NT2/D1 (cell line): Measurements from ENCODE around the gene NRCAM.

Source experiments
- DNase-seq: peaks from one replicate; pipeline ENCODE4 v3.0.0-alpha.2; 2011; ENCODE audit warnings: low read depth, low spot score
- H3K27me3 ChIP-seq: 2 replicates; pipeline ENCODE4 v1.6.0; 2011; ENCODE audit warnings: mild to moderate bottlenecking; ENCODE audit not compliant: insufficient read length, insufficient read depth
- H3K36me3 ChIP-seq: 2 replicates; pipeline ENCODE4 v1.6.1; 2011; ENCODE audit warnings: mild to moderate bottlenecking, low read length, mixed read lengths; ENCODE audit not compliant: insufficient read depth, insufficient read length
- H3K4me1 ChIP-seq: 2 replicates; pipeline ENCODE4 v1.5.1; 2011; ENCODE audit not compliant: insufficient read depth, insufficient read length
- H3K4me3 ChIP-seq: 2 replicates; pipeline ENCODE4 v1.5.1; 2011; ENCODE audit warnings: low read depth; ENCODE audit not compliant: insufficient read length
- H3K9ac ChIP-seq: 2 replicates; pipeline ENCODE4 v1.6.0; 2011; ENCODE audit warnings: low read depth; ENCODE audit not compliant: insufficient read length
- H3K9me3 ChIP-seq: 2 replicates; pipeline ENCODE4 v1.5.1; 2011; ENCODE audit warnings: mild to moderate bottlenecking, low read length; ENCODE audit not compliant: insufficient read depth
- SUZ12 ChIP-seq: IDR thresholded peaks from 2 replicates; pipeline ENCODE4 v1.6.1; 2011; ENCODE audit not compliant: insufficient read length, insufficient read depth; ENCODE audit errors: extremely low read depth
- YY1 ChIP-seq: IDR thresholded peaks from 2 replicates; pipeline ENCODE4 v1.6.1; 2011; ENCODE audit not compliant: insufficient read length, insufficient read depth
- ZNF274 ChIP-seq: IDR thresholded peaks from 2 replicates; pipeline ENCODE4 v1.6.1; 2011; ENCODE audit warnings: mild to moderate bottlenecking, low read depth, low read length

The NRCAM gene

DNA sequence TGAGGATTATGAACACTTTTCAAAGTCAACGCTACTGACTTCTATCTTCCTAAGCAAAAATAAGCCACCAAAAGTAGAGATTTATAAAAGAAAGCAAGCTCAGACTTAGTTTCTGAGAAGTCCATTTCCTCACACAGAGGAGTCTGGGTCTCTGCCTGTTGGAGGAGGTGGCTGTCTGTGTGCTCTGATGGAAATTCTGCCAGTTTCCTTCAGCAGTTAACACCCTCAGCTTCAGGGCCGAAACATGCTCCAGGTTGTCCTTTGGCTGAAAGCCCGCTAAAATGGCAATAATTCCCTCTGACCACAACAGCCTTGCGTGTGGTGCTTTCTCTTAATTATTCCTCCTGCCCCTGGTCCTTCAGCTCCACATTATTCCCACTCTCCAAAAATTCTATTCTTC is 198.3 kb downstream of the NRCAM start:
- H3K4me1 ChIP-seq: no peaks in the 10 kb centered on the region
- no peaks in the 10 kb centered on the region for H3K36me3 ChIP-seq
- DNase-seq: no peak
- no peak for TF ChIP-seq ZNF274
- TF ChIP-seq YY1: no peak
- TF ChIP-seq SUZ12: no peak
- H3K9me3 ChIP-seq: peaks cover 10% of the 10 kb centered on the region; the same call in 1 of the 2 replicates
- H3K9ac ChIP-seq: no peak overlapping the region
- no peaks in the 10 kb centered on the region for H3K27me3 ChIP-seq
- no peak overlapping the region for H3K4me3 ChIP-seq

DNA sequence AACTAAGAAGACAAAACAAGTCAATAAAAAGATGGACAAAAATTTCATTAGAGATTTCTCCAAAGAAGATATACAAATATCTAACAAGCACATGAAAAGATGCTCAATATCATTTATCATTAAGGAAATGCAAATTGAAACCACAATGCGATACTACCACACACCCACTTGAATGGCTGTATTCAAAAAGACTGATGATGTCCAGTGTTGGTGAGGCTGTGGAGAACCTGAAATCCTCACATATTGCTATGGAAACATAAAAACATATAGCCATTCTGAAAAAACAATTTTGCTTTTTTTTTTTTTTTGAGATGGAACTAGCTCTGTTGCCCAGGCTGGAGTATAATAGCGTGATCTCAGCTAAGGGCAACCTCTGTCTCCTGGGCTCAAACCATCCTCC is 202.0 kb downstream of the NRCAM start:
- Histone ChIP-seq H3K36me3 (no peaks in the 10 kb centered on the region), H3K4me3 (no peak overlapping the region), H3K9me3 (peaks cover 10% of the 10 kb centered on the region; the same call in 1 of the 2 replicates), H3K27me3 (no peaks in the 10 kb centered on the region), H3K4me1 (no peaks in the 10 kb centered on the region), H3K9ac (no peak overlapping the region)
- no peak for DNase-seq
- TF ChIP-seq ZNF274 (no peak), YY1 (no peak), SUZ12 (no peak)

DNA sequence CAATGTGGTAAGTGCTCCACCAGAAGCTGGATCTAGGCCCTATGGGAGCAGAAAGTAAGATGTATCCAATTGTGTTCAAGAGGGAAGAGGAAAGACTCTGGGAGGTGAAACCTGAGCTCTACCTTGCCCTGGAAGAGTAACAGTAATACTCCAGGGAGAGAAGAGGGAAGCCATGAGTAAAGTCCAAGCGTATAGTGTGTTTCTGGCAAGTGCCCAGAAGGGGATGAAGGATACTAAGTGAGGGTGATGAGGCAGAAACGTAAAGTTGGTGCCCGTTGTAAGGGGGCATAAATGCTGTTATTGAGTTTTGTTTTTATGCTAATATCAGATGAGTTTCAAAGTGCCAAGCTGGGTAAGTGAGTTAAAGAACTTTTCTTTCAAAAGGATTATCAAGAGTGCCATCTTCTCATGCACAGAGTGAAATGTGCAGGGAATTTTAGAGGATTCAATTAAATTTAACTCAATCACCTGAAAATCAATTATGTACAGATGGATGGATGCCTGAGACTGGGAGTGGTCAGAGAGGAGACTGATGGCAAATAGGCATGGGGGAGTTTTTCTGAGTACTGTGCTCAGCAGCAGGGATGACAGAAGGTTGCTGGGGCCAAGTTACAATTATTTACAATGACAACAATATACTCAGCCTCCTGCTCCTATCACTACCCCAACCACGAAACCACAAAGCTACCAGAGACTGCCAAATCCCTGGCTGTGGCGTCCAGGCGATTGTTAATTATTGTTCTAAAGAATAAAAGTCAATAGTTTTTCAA is 202.8 kb downstream of the NRCAM start:
- Histone ChIP-seq H3K27me3 (no peaks in the 10 kb centered on the region), H3K4me3 (no peak overlapping the region), H3K9me3 (peaks cover 10% of the 10 kb centered on the region; the same call in 1 of the 2 replicates), H3K36me3 (no peaks in the 10 kb centered on the region), H3K9ac (no peak overlapping the region), H3K4me1 (no peaks in the 10 kb centered on the region)
- TF ChIP-seq YY1 (no peak), SUZ12 (no peak), ZNF274 (no peak)
- DNase-seq: no peak

DNA sequence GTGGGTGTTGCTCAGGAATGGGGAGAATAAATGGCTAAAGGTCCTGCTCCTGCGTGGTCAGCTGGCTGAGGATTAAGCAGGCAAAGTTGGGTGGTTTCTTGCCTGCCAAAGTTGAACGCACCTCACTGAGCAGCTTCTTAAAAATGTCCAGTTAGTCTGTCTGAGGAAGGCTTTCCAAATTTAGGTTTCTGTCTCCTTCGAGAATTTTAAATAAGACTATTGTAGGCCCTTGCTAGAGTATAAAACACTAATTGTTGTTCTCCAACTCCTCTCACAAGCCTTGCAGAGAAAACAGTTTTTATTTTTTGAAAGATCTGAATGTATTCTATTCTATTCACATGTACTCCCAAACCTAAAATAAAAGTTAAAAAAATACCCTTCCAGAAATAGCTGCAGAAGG is 204.1 kb downstream of the NRCAM start:
- H3K4me1 ChIP-seq: no peaks in the 10 kb centered on the region
- DNase-seq: no peak
- peaks cover 10% of the 10 kb centered on the region; the same call in 1 of the 2 replicates for H3K9me3 ChIP-seq

DNA sequence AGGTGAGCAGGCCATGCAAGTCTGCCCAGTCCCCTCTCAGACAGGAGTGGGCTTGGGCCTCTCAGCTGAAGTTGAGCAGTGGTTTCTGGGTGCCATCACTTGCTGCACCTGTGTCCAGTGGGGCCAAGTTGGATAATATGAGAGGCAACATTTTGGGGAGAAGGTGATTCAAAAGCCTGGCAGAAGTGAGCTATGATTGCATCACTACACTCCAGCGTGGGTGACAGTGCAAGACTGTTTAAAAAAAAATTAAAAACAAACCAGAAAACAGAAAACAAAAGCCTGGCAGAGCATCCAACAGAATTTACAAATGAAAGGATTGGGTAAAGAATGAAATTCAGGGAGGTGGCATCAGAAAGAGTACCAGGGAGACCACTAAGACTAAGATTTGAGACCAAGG is 204.5 kb downstream of the NRCAM start:
- Histone ChIP-seq H3K27me3 (no peaks in the 10 kb centered on the region), H3K9me3 (peaks cover 10% of the 10 kb centered on the region; the same call in 1 of the 2 replicates), H3K36me3 (no peaks in the 10 kb centered on the region), H3K4me1 (no peaks in the 10 kb centered on the region), H3K9ac (no peak overlapping the region), H3K4me3 (no peak overlapping the region)
- DNase-seq: no peak
- TF ChIP-seq SUZ12: no peak

More for the DNA sequence above, 204.1 kb downstream of the NRCAM start:
- Histone ChIP-seq H3K9ac (no peak overlapping the region), H3K27me3 (no peaks in the 10 kb centered on the region), H3K4me3 (no peak overlapping the region), H3K36me3 (no peaks in the 10 kb centered on the region)
- TF ChIP-seq ZNF274 (no peak), YY1 (no peak), SUZ12 (no peak)

DNA sequence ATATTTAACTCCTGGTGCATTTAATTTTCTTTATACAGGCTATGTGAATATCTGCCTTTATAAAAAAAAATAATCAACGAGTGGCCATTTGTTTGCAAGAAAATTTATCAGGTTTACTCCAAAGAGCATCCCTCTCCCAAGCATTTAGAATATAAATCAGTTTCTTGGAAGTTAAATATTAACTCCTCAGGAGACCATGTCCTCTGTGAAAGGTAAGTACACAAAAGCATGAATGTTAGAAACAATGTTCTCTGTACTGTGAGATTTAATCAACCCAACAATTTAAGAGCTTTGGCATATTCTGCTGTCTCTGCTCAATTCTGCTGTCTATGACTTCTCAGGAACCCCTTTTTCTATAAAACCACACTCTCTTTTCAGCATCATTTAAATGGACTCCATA is 206.8 kb downstream of the NRCAM start:
- Histone ChIP-seq H3K27me3 (no peaks in the 10 kb centered on the region), H3K4me1 (no peaks in the 10 kb centered on the region), H3K4me3 (no peak overlapping the region), H3K9ac (no peak overlapping the region), H3K36me3 (no peaks in the 10 kb centered on the region), H3K9me3 (peaks cover 6% of the 10 kb centered on the region; the same call in 1 of the 2 replicates)
- no peak for TF ChIP-seq YY1
- TF ChIP-seq SUZ12: no peak
- no peak for TF ChIP-seq ZNF274
- no peak for DNase-seq

DNA sequence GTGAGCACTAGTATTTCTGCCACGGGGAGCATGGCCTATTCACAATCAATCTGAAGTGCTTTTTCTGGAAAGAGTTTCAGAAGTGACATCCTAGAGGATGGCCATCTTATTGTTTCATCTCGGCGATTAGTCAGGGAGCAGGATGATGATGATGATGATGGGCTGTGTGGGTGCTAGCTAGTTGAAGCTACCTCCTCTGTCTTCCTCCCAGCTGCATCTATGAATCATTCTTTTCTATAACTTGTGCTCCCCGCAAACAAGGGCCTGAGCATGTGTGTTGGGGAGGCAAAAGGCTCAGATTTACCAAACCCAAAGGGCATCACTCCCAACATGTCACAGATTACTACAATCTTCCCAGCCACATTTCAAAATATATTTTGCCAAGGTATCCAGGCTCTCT is 207.4 kb downstream of the NRCAM start:
- no peak overlapping the region for H3K9ac ChIP-seq
- TF ChIP-seq ZNF274 (no peak), YY1 (no peak), SUZ12 (no peak)
- no peaks in the 10 kb centered on the region for H3K4me1 ChIP-seq
- H3K36me3 ChIP-seq: no peaks in the 10 kb centered on the region
- no peak overlapping the region for H3K4me3 ChIP-seq
- H3K27me3 ChIP-seq: no peaks in the 10 kb centered on the region
- DNase-seq: no peak
- peaks cover 4% of the 10 kb centered on the region; the same call in 1 of the 2 replicates for H3K9me3 ChIP-seq
